Lung (tissue), 12 donors: ENCODE results near the gene ZNF516. TPM values are rescaled to one million over a fixed set of nuclear protein-coding genes. Genes with fewer than 3 reads are reported as not detected.

Experiments used
- ATAC-seq: fragments of 200-7000 bp; cut with Tn5 transposase; one replicate; pipeline ENCODE4 v1.9.1; 2020; ENCODE audit warnings: moderate number of reproducible peaks; ENCODE audit not compliant: insufficient read depth, low FRiP score
- DNase-seq, 3 donors: peaks; one replicate each; pipeline ENCODE4 v3.0.0-alpha.2; 2013 to 2017
- H3K27ac ChIP-seq, 2 donors: one replicate each; pipeline ENCODE4 v1.5.1; 2013; ENCODE audit warnings: mild to moderate bottlenecking in 2 of 2, moderate library complexity in 2 of 2, control low read depth in 1 of 2, inconsistent platforms in 1 of 2, low read depth in 1 of 2, low read length in 1 of 2
- H3K27me3 ChIP-seq, 3 donors: one replicate each; pipeline ENCODE4 v1.5.1; 2013; ENCODE audit warnings: low read length in 2 of 3; ENCODE audit not compliant: control insufficient read depth in 3 of 3, insufficient read depth in 3 of 3
- H3K36me3 ChIP-seq, 4 donors: one replicate each; pipeline ENCODE4 v1.5.1; 2013; ENCODE audit warnings: low read length in 4 of 4, mild to moderate bottlenecking in 1 of 4, moderate library complexity in 1 of 4; ENCODE audit not compliant: control insufficient read depth in 4 of 4, insufficient read depth in 4 of 4
- H3K4me1 ChIP-seq, 5 donors: one replicate each; pipeline ENCODE4 v1.5.1; 2013; ENCODE audit warnings: low read length in 5 of 5, mild to moderate bottlenecking in 2 of 5, moderate library complexity in 1 of 5; ENCODE audit not compliant: control insufficient read depth in 5 of 5, insufficient read depth in 5 of 5
- H3K4me3 ChIP-seq: one replicate; pipeline ENCODE4 v1.5.1; 2013; ENCODE audit warnings: mild to moderate bottlenecking, control low read depth, moderate library complexity
- H3K9ac ChIP-seq, 2 donors: one replicate each; pipeline ENCODE4 v1.5.1; 2013; ENCODE audit warnings: low read length in 2 of 2, control low read depth in 1 of 2; ENCODE audit not compliant: insufficient read depth in 1 of 2
- H3K9me3 ChIP-seq, 4 donors: one replicate each; pipeline ENCODE4 v1.5.1; 2013; ENCODE audit warnings: low read length in 3 of 4, mild to moderate bottlenecking in 1 of 4, moderate library complexity in 1 of 4; ENCODE audit not compliant: control insufficient read depth in 4 of 4, insufficient read depth in 3 of 4
- WGBS, 2 donors: extraction: QIAGEN DNeasy Blood & Tissue Kit; methylation state at CpG; one replicate each; pipeline ENCODE4 v1.1.7; 2013; 5-methylcytosine and 5-hydroxymethylcytosine counted together
- polyA plus RNA-seq, 2 donors: library from polyadenylated mRNA; stranded (reverse); fragments of 200-250 nt; gene quantifications; one replicate each; pipeline ENCODE4 v1.2.1, GENCODE V29; 2013
- total RNA-seq, 2 donors: library from RNA; depleted of rRNA in 1 of 2; stranded (reverse); fragments of >200 nt in 1 of 2; gene quantifications; one replicate each; pipeline ENCODE4 v1.2.1, GENCODE V29; 2014 to 2021
- TF ChIP-seq, protein P1 (sequence below): IDR thresholded peaks from 2 replicates; pipeline ENCODE4 v1.5.1; 2012; ENCODE audit warnings: mild to moderate bottlenecking; ENCODE audit errors: control extremely low read depth, extremely low read depth
- donor health status: control.
- donor health status: control.
- donor health status: Bipolar disorder and iron deficiency.
- donor health status: healthy.
- donor health status: DM: yes; HTN: yes; CAD: no.

The ZNF516 gene
- total and polyA plus RNA-seq, 4 donors = 7.7 to 45.4 (median 26.4) TPM

- H3K27me3 ChIP-seq = no peaks in the 10 kb centered on the region
- H3K36me3 ChIP-seq = peaks cover 0 to 7% (median 0%) of the 10 kb centered on the region in 4 donors
- no peak overlapping the region for H3K9ac ChIP-seq
- WGBS, 2 donors = 57 to 77% methylated on average over 17 of the region's 17 CpGs
- H3K27ac ChIP-seq = no peak overlapping the region
- H3K9me3 ChIP-seq = no peaks in the 10 kb centered on the region
- H3K4me1 ChIP-seq = peaks cover 0 to 15% (median 6%) of the 10 kb centered on the region in 5 donors
- TF ChIP-seq, protein P1, sequence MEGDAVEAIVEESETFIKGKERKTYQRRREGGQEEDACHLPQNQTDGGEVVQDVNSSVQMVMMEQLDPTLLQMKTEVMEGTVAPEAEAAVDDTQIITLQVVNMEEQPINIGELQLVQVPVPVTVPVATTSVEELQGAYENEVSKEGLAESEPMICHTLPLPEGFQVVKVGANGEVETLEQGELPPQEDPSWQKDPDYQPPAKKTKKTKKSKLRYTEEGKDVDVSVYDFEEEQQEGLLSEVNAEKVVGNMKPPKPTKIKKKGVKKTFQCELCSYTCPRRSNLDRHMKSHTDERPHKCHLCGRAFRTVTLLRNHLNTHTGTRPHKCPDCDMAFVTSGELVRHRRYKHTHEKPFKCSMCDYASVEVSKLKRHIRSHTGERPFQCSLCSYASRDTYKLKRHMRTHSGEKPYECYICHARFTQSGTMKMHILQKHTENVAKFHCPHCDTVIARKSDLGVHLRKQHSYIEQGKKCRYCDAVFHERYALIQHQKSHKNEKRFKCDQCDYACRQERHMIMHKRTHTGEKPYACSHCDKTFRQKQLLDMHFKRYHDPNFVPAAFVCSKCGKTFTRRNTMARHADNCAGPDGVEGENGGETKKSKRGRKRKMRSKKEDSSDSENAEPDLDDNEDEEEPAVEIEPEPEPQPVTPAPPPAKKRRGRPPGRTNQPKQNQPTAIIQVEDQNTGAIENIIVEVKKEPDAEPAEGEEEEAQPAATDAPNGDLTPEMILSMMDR = no peak
- H3K4me3 ChIP-seq = no peak overlapping the region
- ATAC-seq = no peak
- DNase-seq = peak in 1 of 3 donors; percentile 10
These were observed 104.5 kb downstream of the ZNF516 start for GRCh38 chr18:76390452-76391035.

- Histone ChIP-seq H3K4me1 (peaks cover 0 to 13% (median 6%) of the 10 kb centered on the region in 5 donors), H3K27ac (no peak overlapping the region), H3K4me3 (no peak overlapping the region), H3K36me3 (peaks cover 0 to 4% (median 0%) of the 10 kb centered on the region in 4 donors), H3K9ac (no peak overlapping the region), H3K9me3 (no peaks in the 10 kb centered on the region), H3K27me3 (no peaks in the 10 kb centered on the region)
- WGBS, 2 donors = 33 to 71% methylated on average over 11 of the region's 11 CpGs
- TF ChIP-seq, protein P1 = no peak
- no peak for ATAC-seq
- DNase-seq = peak in 1 of 3 donors; percentile 9
These were observed 105.3 kb downstream of the ZNF516 start for GRCh38 chr18:76389716-76390115.

- no peak for ATAC-seq
- WGBS, 2 donors = 88 to 92% methylated on average over 9 of the region's 9 CpGs
- Histone ChIP-seq H3K9me3 (no peaks in the 10 kb centered on the region), H3K36me3 (peaks cover 0 to 4% (median 0%) of the 10 kb centered on the region in 4 donors), H3K27ac (no peak overlapping the region), H3K9ac (no peak overlapping the region), H3K4me1 (peaks cover 0 to 13% (median 6%) of the 10 kb centered on the region in 5 donors), H3K4me3 (no peak overlapping the region), H3K27me3 (no peaks in the 10 kb centered on the region)
- DNase-seq = peak in 1 of 3 donors; percentile 9
- TF ChIP-seq, protein P1 = no peak
These were observed 106.1 kb downstream of the ZNF516 start for GRCh38 chr18:76388891-76389423.
